Psoas muscle (tissue), 8 donors: ENCODE measurements around the gene GABBR1. TPM values are rescaled to one million over a fixed set of nuclear protein-coding genes. Genes with fewer than 3 reads are reported as not detected.

Source experiments
- ATAC-seq, 4 donors: fragments of 200-7000 bp; cut with Tn5 transposase; one replicate each; pipeline ENCODE4 v1.9.1; 2020; ENCODE audit warnings: moderate library complexity in 3 of 4, mild to moderate bottlenecking in 2 of 4
- DNase-seq, 2 donors: peaks; one replicate each; pipeline ENCODE4 v3.0.0-alpha.2; 2020
- H3K27ac ChIP-seq: fragments of 200-600 bp; one replicate; pipeline ENCODE4 v1.8.0; 2022
- H3K27me3 ChIP-seq, 3 donors: fragments of 200-600 bp in 1 of 3; one replicate each; pipeline versions ENCODE4 v1.6.1 to v1.8.0; 2013 to 2022; ENCODE audit warnings: low read length in 2 of 3, mild to moderate bottlenecking in 2 of 3, moderate library complexity in 1 of 3; ENCODE audit not compliant: insufficient read depth in 3 of 3
- H3K36me3 ChIP-seq, 2 donors: fragments of 200-600 bp in 1 of 2; one replicate each; pipeline versions ENCODE4 v1.6.1 to v1.8.0; 2013 to 2022; ENCODE audit warnings: low read depth in 1 of 2, mild to moderate bottlenecking in 1 of 2, moderate library complexity in 1 of 2; ENCODE audit not compliant: insufficient read depth in 1 of 2
- H3K4me1 ChIP-seq: fragments of 200-600 bp; one replicate; pipeline ENCODE4 v1.8.0; 2022
- H3K4me3 ChIP-seq: fragments of 200-600 bp; one replicate; pipeline ENCODE4 v1.8.0; 2022; ENCODE audit warnings: mild to moderate bottlenecking
- H3K9me3 ChIP-seq: fragments of 200-600 bp; one replicate; pipeline ENCODE4 v1.8.0; 2022
- WGBS, 3 donors: extraction: QIAGEN DNeasy Blood & Tissue Kit; methylation state at CpG; one replicate each; pipeline versions ENCODE4 v1.1.6 to v1.1.7; 2013; 5-methylcytosine and 5-hydroxymethylcytosine counted together
- intact Hi-C, 2 donors: fragments of 100-400 bp; cut with DNase I; formaldehyde crosslinking; loops; one replicate each; pipeline versions ENCODE4 v1.11.0 to v1.14.2; 2022
- polyA plus RNA-seq, 3 donors: library from polyadenylated mRNA; stranded (reverse); fragments of 200-250 nt; gene quantifications; one replicate each; pipeline ENCODE4 v1.2.3, GENCODE V29; 2013
- total RNA-seq, 4 donors: library from RNA; stranded (reverse); fragmentation: NEBNext Ultra II Directional in 2 of 4; extraction: Animal tissue kit (Norgen Biotek cat#: 25700) in 2 of 4; gene quantifications; one replicate each; pipeline versions ENCODE4 v1.2.1 to v1.2.4, GENCODE V29; 2021 to 2023
- TF ChIP-seq, protein P1 (sequence below): fragments of 200-600 bp; IDR thresholded peaks from one replicate; pipeline ENCODE4 v1.8.0; 2022; ENCODE audit warnings: antibody characterized with exemption
- donor health status: healthy with polysubstance abuse.
- donor health status: DM: no; HTN: no; CAD: no; lungs with moderate emphysema.
- donor health status: Bipolar disorder and iron deficiency.
- donor health status: healthy.
- donor health status: DM: yes; HTN: yes; CAD: no.
- donor health status: DM: no; HTN: no; CAD: no.
- donor health status: DM: no; HTN: no; CAD: no.
- donor health status: DM: yes; HTN: yes; CAD: no.

GABBR1 gene
- total and polyA plus RNA-seq, 7 donors: 2.5 to 10.2 (median 4.6) TPM

DNA sequence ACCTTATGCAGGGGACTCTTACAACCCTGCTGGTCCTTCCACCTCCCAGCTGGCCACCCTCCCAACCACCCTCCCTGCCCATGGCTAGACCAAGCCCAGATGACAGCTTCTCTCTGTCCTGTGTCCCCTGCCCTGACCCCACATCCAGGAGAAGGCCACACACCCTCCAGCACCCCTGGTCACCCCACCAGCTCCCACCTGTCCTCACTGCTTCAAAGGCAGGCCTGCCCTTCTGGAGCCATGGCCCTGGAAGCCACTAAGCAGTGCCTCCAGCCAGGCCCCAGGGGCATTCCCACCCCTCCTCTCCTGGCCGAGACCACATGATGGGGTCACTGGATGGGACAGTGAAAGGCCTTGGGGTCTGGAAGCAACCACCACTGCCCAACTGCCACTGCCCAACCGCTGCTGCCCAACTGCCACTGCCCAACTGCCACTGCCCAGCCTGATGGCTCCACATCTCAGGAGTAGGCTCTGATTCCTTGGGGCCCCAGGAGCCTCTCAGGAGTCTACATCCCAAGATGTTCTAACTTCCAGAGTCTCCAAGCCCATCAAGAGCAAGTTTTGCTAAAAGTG is 103.9 kb downstream of the GABBR1 start:
- Histone ChIP-seq H3K4me1 (no peaks in the 10 kb centered on the region), H3K36me3 (no peaks in the 10 kb centered on the region), H3K27ac (no peak overlapping the region), H3K4me3 (no peak overlapping the region), H3K9me3 (no peaks in the 10 kb centered on the region), H3K27me3 (no peaks in the 10 kb centered on the region)
- DNase-seq (no peak), ATAC-seq (no peak)
- WGBS, 3 donors: 75 to 94% (median 94%) methylated on average over 2 of the region's 2 CpGs
- TF ChIP-seq, protein P1, sequence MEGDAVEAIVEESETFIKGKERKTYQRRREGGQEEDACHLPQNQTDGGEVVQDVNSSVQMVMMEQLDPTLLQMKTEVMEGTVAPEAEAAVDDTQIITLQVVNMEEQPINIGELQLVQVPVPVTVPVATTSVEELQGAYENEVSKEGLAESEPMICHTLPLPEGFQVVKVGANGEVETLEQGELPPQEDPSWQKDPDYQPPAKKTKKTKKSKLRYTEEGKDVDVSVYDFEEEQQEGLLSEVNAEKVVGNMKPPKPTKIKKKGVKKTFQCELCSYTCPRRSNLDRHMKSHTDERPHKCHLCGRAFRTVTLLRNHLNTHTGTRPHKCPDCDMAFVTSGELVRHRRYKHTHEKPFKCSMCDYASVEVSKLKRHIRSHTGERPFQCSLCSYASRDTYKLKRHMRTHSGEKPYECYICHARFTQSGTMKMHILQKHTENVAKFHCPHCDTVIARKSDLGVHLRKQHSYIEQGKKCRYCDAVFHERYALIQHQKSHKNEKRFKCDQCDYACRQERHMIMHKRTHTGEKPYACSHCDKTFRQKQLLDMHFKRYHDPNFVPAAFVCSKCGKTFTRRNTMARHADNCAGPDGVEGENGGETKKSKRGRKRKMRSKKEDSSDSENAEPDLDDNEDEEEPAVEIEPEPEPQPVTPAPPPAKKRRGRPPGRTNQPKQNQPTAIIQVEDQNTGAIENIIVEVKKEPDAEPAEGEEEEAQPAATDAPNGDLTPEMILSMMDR: no peak
- intact Hi-C loops: no loop called here

DNA sequence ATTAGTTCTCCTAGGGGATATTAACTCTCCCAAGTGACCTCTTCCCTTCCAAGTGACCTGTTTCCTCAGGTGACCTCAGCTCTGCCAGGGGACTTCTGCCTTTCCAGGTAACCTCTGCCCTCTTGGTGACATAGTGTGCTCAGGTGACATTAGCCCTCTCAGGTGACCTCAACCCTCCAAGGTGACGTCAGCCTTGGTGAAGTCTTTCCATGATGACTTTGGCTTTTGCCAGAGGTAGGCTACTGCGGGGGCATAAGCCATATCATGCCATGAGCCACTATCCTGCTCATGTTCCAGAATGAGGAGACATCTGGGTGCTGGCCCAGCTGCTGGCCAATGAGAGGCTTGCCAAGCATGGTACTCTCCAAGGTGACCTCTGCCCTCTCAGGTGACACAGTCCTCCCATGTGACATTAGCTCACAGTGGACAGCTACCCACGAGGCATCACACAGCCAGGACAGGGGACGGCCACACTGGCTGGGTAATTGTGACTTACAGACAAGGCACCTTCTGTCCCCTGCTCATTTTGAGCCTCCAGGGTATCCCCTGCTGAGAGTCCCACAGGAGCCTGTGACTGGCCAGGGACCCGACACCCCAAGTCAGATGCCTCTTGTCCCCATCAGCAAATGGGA is 104.6 kb downstream of the GABBR1 start:
- Histone ChIP-seq H3K4me1 (no peaks in the 10 kb centered on the region), H3K27me3 (no peaks in the 10 kb centered on the region), H3K36me3 (no peaks in the 10 kb centered on the region), H3K9me3 (no peaks in the 10 kb centered on the region), H3K4me3 (no peak overlapping the region), H3K27ac (no peak overlapping the region)
- WGBS, 3 donors: 72 to 84% (median 74%) methylated on average over 5 of the region's 5 CpGs
- ATAC-seq (no peak), DNase-seq (no peak)
- intact Hi-C loops: no loop called here
- TF ChIP-seq, protein P1: no peak

DNA sequence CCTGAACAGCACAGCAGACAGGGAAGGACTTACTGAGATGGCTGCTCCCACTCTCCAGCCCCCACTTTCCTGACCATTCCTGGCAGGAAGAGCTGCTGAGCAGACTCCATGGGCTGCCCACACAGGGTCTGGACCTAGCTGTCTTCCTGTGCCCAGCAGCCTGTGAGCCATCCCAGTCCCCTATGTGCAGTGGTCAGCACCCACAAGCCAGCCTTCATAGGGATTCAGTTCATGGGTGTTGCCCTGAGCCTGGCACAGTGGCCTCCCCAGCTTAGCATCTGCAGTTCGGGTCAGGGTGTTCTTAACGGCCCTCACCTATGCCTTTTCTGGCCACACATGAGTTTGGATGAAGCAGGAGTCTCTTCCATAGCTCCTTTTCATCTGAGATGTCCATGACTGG is 105.4 kb downstream of the GABBR1 start:
- no peak for DNase-seq
- Histone ChIP-seq H3K36me3 (no peaks in the 10 kb centered on the region), H3K27me3 (no peaks in the 10 kb centered on the region), H3K9me3 (no peaks in the 10 kb centered on the region), H3K4me1 (no peaks in the 10 kb centered on the region), H3K4me3 (no peak overlapping the region), H3K27ac (no peak overlapping the region)
- 49 to 60% (median 56%) methylated on average over 2 of the region's 2 CpGs for WGBS, 3 donors
- intact Hi-C loops: no loop called here
- no peak for ATAC-seq
- TF ChIP-seq, protein P1: no peak

DNA sequence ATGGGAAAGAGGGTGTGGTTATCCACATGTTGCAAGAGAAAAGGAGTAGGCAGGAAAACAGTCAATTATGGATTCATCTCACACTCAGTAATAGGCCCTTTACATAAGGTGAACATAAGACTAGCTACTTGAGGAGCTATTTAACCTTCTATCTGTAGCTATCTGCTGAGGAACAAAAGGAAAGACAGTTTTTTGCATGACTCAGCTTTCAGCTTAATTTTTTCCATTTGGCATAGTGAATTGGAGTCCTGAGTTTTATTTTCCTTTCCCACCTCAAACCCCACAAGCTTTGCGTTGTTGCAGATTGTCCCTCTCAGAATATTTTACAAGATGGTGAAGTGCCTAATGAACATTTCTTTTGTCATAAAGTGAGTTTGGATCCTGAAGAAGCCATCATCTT is 105.9 kb downstream of the GABBR1 start:
- ATAC-seq (no peak), DNase-seq (no peak)
- H3K9me3 ChIP-seq: no peaks in the 10 kb centered on the region
- H3K4me1 ChIP-seq: no peaks in the 10 kb centered on the region
- TF ChIP-seq, protein P1: no peak
- no peak overlapping the region for H3K27ac ChIP-seq
- no peak overlapping the region for H3K4me3 ChIP-seq
- H3K36me3 ChIP-seq: no peaks in the 10 kb centered on the region
- intact Hi-C loops: no loop called here
- 70 to 92% (median 82%) methylated on average over 1 of the region's 1 CpG for WGBS, 3 donors
- H3K27me3 ChIP-seq: no peaks in the 10 kb centered on the region

DNA sequence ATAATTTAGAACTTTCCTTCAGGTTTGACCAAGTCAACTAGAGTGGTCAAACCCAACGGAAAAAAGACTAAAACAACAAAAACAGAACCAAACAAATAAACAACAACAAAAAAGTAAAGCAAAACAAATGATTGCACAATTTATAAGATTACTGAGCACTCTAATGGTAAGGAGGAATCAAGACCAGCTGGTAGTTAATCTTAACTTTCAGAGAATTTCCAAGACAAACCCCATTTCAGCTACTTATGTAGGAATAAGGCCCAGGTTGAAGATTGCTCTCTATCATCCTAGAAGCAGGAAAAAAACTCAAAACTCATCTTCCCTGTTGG is 107.7 kb downstream of the GABBR1 start:
- 0% methylated on average over 1 of the region's 1 CpG for WGBS, 3 donors
- Histone ChIP-seq H3K27ac (no peak overlapping the region), H3K4me3 (no peak overlapping the region), H3K27me3 (no peaks in the 10 kb centered on the region), H3K9me3 (no peaks in the 10 kb centered on the region), H3K4me1 (no peaks in the 10 kb centered on the region), H3K36me3 (no peaks in the 10 kb centered on the region)
- no peak for DNase-seq
- TF ChIP-seq, protein P1: no peak
- no peak for ATAC-seq
- intact Hi-C loops: no loop called here
